Neural progenitor cell (in vitro differentiated cells): ENCODE data around the gene E2F3. TPM values are rescaled to one million over a fixed set of nuclear protein-coding genes. Genes with fewer than 3 reads are reported as not detected.
A peak's percentile ranks its signal among the peaks of the same experiment; 100 is the strongest.

Source experiments
- DNase-seq: peaks from one replicate; pipeline ENCODE4 v3.0.0-alpha.2; 2016; ENCODE audit warnings: low spot score
- H2AFZ ChIP-seq: fragments of 200-600 bp; sonication (generic); replicated peaks from 2 replicates; pipeline ENCODE4 v1.6.1; 2016; ENCODE audit warnings: antibody characterized with exemption
- H3F3A ChIP-seq: fragments of 200-600 bp; sonication (generic); 2 replicates; pipeline ENCODE4 v1.6.1; 2016; ENCODE audit warnings: antibody characterized with exemption, low read depth
- H3K27ac ChIP-seq: fragments of 200-600 bp; sonication (generic); 2 replicates; pipeline ENCODE4 v1.5.1; 2016; ENCODE audit warnings: mild to moderate bottlenecking
- H3K27me3 ChIP-seq: fragments of 200-600 bp; sonication (generic); 2 replicates; pipeline ENCODE4 v1.6.1; 2016; ENCODE audit warnings: mild to moderate bottlenecking, moderate library complexity
- H3K36me3 ChIP-seq: fragments of 200-600 bp; sonication (generic); 2 replicates; pipeline ENCODE4 v1.5.1; 2016
- H3K4me1 ChIP-seq: fragments of 200-600 bp; sonication (generic); 2 replicates; pipeline ENCODE4 v1.6.1; 2016; ENCODE audit warnings: mixed run types
- H3K4me2 ChIP-seq: fragments of 200-600 bp; sonication (generic); 2 replicates; pipeline ENCODE4 v1.6.1; 2016
- H3K4me3 ChIP-seq: fragments of 200-600 bp; sonication (generic); 2 replicates; pipeline ENCODE4 v1.5.1; 2016
- H3K79me2 ChIP-seq: fragments of 200-600 bp; sonication (generic); 2 replicates; pipeline ENCODE4 v1.6.1; 2016; ENCODE audit warnings: low read depth
- H3K9ac ChIP-seq: fragments of 200-600 bp; sonication (generic); 2 replicates; pipeline ENCODE4 v1.6.1; 2016
- H3K9me3 ChIP-seq: fragments of 200-600 bp; sonication (generic); 2 replicates; pipeline ENCODE4 v1.5.1; 2016; ENCODE audit warnings: low read depth
- H4K20me1 ChIP-seq: fragments of 200-600 bp; sonication (generic); 2 replicates; pipeline ENCODE4 v1.6.1; 2016; ENCODE audit warnings: low read depth
- H3K27ac Mint-ChIP-seq: 3 replicates; pipeline ENCODE4 v1.8.0; 2021; ENCODE audit warnings: mixed read lengths
- H3K27me3 Mint-ChIP-seq: 2 replicates; pipeline ENCODE4 v1.8.0; 2022; ENCODE audit warnings: low read depth, mild to moderate bottlenecking, inconsistent platforms, moderate library complexity, mixed read lengths; ENCODE audit not compliant: insufficient read depth
- H3K36me3 Mint-ChIP-seq: 3 replicates; pipeline ENCODE4 v1.8.0; 2021; ENCODE audit warnings: mixed read lengths
- H3K4me1 Mint-ChIP-seq: 3 replicates; pipeline ENCODE4 v1.8.0; 2021; ENCODE audit warnings: mixed read lengths
- H3K4me3 Mint-ChIP-seq: 3 replicates; pipeline ENCODE4 v1.8.0; 2021; ENCODE audit warnings: mild to moderate bottlenecking, moderate library complexity, mixed read lengths
- H3K9me3 Mint-ChIP-seq: 3 replicates; pipeline ENCODE4 v1.8.0; 2020; ENCODE audit warnings: mixed read lengths
- CTCF ChIP-seq: fragments of 200-600 bp; sonication (generic); IDR thresholded peaks from 2 replicates; pipeline ENCODE4 v1.5.1; 2017; ENCODE audit warnings: antibody characterized with exemption, mild to moderate bottlenecking
- EZH2 ChIP-seq: fragments of 200-600 bp; sonication (generic); IDR thresholded peaks from 2 replicates; pipeline ENCODE4 v1.6.1; 2017; ENCODE audit warnings: antibody characterized with exemption, mild to moderate bottlenecking, moderate library complexity
- EZH2phosphoT487 ChIP-seq: fragments of 200-600 bp; sonication (generic); IDR thresholded peaks from 2 replicates; pipeline ENCODE4 v1.6.1; 2017; ENCODE audit warnings: antibody characterized with exemption
- total RNA-seq: library from RNA; depleted of rRNA; stranded (reverse); fragments of >200 nt; gene quantifications from 2 replicates; pipeline ENCODE4 v1.2.3, GENCODE V29; 2015; ENCODE audit warnings: low replicate concordance

The E2F3 gene
- total RNA-seq, 1 donor from 2014 or later = 35.7 TPM

- no peaks in the 10 kb centered on the region for H3K27me3 ChIP-seq
- H2AFZ ChIP-seq = peak overlapping the region; percentile 90
- H3F3A ChIP-seq = peaks cover 9% of the 10 kb centered on the region
- no peaks in the 10 kb centered on the region for H3K36me3 ChIP-seq
- no peak overlapping the region for H3K9ac ChIP-seq
- peaks cover 24% of the 10 kb centered on the region for H3K4me1 Mint-ChIP-seq
- peaks cover 40% of the 10 kb centered on the region for H3K79me2 ChIP-seq
- DNase-seq = no peak
- H3K36me3 Mint-ChIP-seq = peaks cover 4% of the 10 kb centered on the region
- H4K20me1 ChIP-seq = peaks cover 8% of the 10 kb centered on the region
- no peaks in the 10 kb centered on the region for H3K9me3 Mint-ChIP-seq
- H3K27me3 Mint-ChIP-seq = peaks cover 3% of the 10 kb centered on the region
- peak overlapping the region; percentile 87 for H3K4me2 ChIP-seq
- H3K4me3 ChIP-seq = peak overlapping the region; percentile 83
- H3K27ac Mint-ChIP-seq = peak overlapping the region; percentile 95
- no peak overlapping the region for H3K27ac ChIP-seq
- H3K4me1 ChIP-seq = peaks cover 24% of the 10 kb centered on the region
- H3K9me3 ChIP-seq = no peaks in the 10 kb centered on the region
- TF ChIP-seq EZH2phosphoT487 = no peak
- TF ChIP-seq EZH2 = no peak
- TF ChIP-seq CTCF = no peak
- H3K4me3 Mint-ChIP-seq = peak overlapping the region; percentile 97
These were observed 132.1 kb downstream of the E2F3 start for GRCh38 chr6:20533746-20534294.

GRCh38 chr6:20534295-20535262, 132.9 kb downstream of the E2F3 start, which contains the start of gene CDKAL1:
TSS of gene CDKAL1 (plus strand) at chr6:20534457. CDS start at chr6:20546351, 11,894 bp downstream.
- Histone ChIP-seq H2AFZ (peak within 1 kb of the TSS; percentile 90), H3K9ac (peak within 1 kb of the TSS; percentile 50), H3K9me3 (no peaks in the 10 kb centered on the region), H4K20me1 (peaks cover 16% of the 10 kb centered on the region), H3K4me3 (peak within 1 kb of the TSS; percentile 83), H3F3A (peaks cover 9% of the 10 kb centered on the region), H3K4me2 (peak within 1 kb of the TSS; percentile 87), H3K27me3 (no peaks in the 10 kb centered on the region), H3K79me2 (peaks cover 48% of the 10 kb centered on the region), H3K4me1 (peaks cover 28% of the 10 kb centered on the region), H3K36me3 (no peaks in the 10 kb centered on the region), H3K27ac (peak within 1 kb of the TSS; percentile 35)
- Mint-ChIP-seq H3K9me3 (no peaks in the 10 kb centered on the region), H3K4me3 (peak within 1 kb of the TSS; percentile 97), H3K36me3 (peaks cover 6% of the 10 kb centered on the region), H3K27me3 (peaks cover under 1% of the 10 kb centered on the region), H3K27ac (peak within 1 kb of the TSS; percentile 95), H3K4me1 (peaks cover 22% of the 10 kb centered on the region)
- no peak for TF ChIP-seq EZH2phosphoT487
- TF ChIP-seq CTCF = no peak
- no peak for TF ChIP-seq EZH2
- DNase-seq = peak; percentile 88

- Mint-ChIP-seq H3K27ac (no peak overlapping the region), H3K36me3 (peaks cover 9% of the 10 kb centered on the region), H3K4me3 (no peak overlapping the region), H3K9me3 (no peaks in the 10 kb centered on the region), H3K4me1 (peaks cover 22% of the 10 kb centered on the region), H3K27me3 (peaks cover 2% of the 10 kb centered on the region)
- Histone ChIP-seq H4K20me1 (peaks cover 16% of the 10 kb centered on the region), H3K36me3 (no peaks in the 10 kb centered on the region), H3K27me3 (no peaks in the 10 kb centered on the region), H3K4me1 (peaks cover 28% of the 10 kb centered on the region), H3K4me3 (no peak overlapping the region), H3K9me3 (no peaks in the 10 kb centered on the region), H2AFZ (no peak overlapping the region), H3K4me2 (peak overlapping the region; percentile 55), H3K79me2 (peaks cover 82% of the 10 kb centered on the region), H3F3A (peaks cover 9% of the 10 kb centered on the region), H3K27ac (no peak overlapping the region), H3K9ac (no peak overlapping the region)
- DNase-seq = peak; percentile 33
- TF ChIP-seq CTCF (no peak), EZH2 (no peak), EZH2phosphoT487 (no peak)
These were observed 136.5 kb downstream of the E2F3 start for GRCh38 chr6:20538131-20538662.
